Fibroblast of the aortic adventitia (primary cell): Measurements from ENCODE around the gene NUP50. TPM values are rescaled to one million over a fixed set of nuclear protein-coding genes. Genes with fewer than 3 reads are reported as not detected.
"Not testable (repeated sequence)": the region's sequence is repeated elsewhere in the genome, so short reads cannot be mapped to it uniquely, and the experiment has no call there.

Source experiments
- DNase-seq: peaks from one replicate; pipeline ENCODE4 v3.0.0-alpha.2; 2010; ENCODE audit warnings: low read depth
- H3K4me3 ChIP-seq: 2 replicates; pipeline ENCODE4 v1.5.1; 2011; ENCODE audit warnings: low read depth, mild to moderate bottlenecking, control low read depth, low read length, moderate library complexity
- CTCF ChIP-seq: IDR thresholded peaks from 2 replicates; pipeline ENCODE4 v1.5.1; 2011; ENCODE audit warnings: mild to moderate bottlenecking, low read length, control low read depth, inconsistent platforms; ENCODE audit not compliant: insufficient read depth
- total RNA-seq: library from RNA; depleted of rRNA; stranded (reverse); fragments of >200 nt; gene quantifications from 2 replicates; pipeline ENCODE4 v1.2.3, GENCODE V29; 2012; ENCODE audit warnings: low replicate concordance

NUP50 gene
- total RNA-seq, 1 donor: 61.6 TPM

- no peak for TF ChIP-seq CTCF
- no peak for DNase-seq
- no peak overlapping the region for H3K4me3 ChIP-seq
Observed at GRCh38 chr22:45190202-45190872, 26.6 kb downstream of the NUP50 start.

- not testable (repeated sequence) for DNase-seq
Observed at GRCh38 chr22:45191746-45192145, 28.0 kb downstream of the NUP50 start.

GRCh38 chr22:45192701-45193187 is 29.0 kb downstream of the NUP50 start:
- no peak for TF ChIP-seq CTCF
- DNase-seq: no peak
- no peak overlapping the region for H3K4me3 ChIP-seq

More at GRCh38 chr22:45191746-45192145, 28.0 kb downstream of the NUP50 start:
- not testable (repeated sequence) for H3K4me3 ChIP-seq

GRCh38 chr22:45194686-45195085 is 31.0 kb downstream of the NUP50 start:
- no peak overlapping the region for H3K4me3 ChIP-seq
- no peak for DNase-seq
- no peak for TF ChIP-seq CTCF

GRCh38 chr22:45195616-45196015 is 31.9 kb downstream of the NUP50 start:
- TF ChIP-seq CTCF: no peak

GRCh38 chr22:45196308-45196707 is 32.6 kb downstream of the NUP50 start:
- DNase-seq: no peak
- no peak for TF ChIP-seq CTCF
- no peak overlapping the region for H3K4me3 ChIP-seq

More at GRCh38 chr22:45195616-45196015, 31.9 kb downstream of the NUP50 start:
- no peak overlapping the region for H3K4me3 ChIP-seq
- DNase-seq: no peak

- no peak for TF ChIP-seq CTCF
Observed at GRCh38 chr22:45196926-45197605, 33.3 kb downstream of the NUP50 start.

More at GRCh38 chr22:45196926-45197605, 33.3 kb downstream of the NUP50 start:
- DNase-seq: no peak
- H3K4me3 ChIP-seq: no peak overlapping the region
